Fibroblast of the aortic adventitia (primary cell): ENCODE results near the gene ERC1. TPM values are rescaled to one million over a fixed set of nuclear protein-coding genes. Genes with fewer than 3 reads are reported as not detected.

Experiments
- DNase-seq: peaks from one replicate; pipeline ENCODE4 v3.0.0-alpha.2; 2010; ENCODE audit warnings: low read depth
- H3K4me3 ChIP-seq: 2 replicates; pipeline ENCODE4 v1.5.1; 2011; ENCODE audit warnings: low read depth, mild to moderate bottlenecking, control low read depth, low read length, moderate library complexity
- CTCF ChIP-seq: IDR thresholded peaks from 2 replicates; pipeline ENCODE4 v1.5.1; 2011; ENCODE audit warnings: mild to moderate bottlenecking, low read length, control low read depth, inconsistent platforms; ENCODE audit not compliant: insufficient read depth
- total RNA-seq: library from RNA; depleted of rRNA; stranded (reverse); fragments of >200 nt; gene quantifications from 2 replicates; pipeline ENCODE4 v1.2.3, GENCODE V29; 2012; ENCODE audit warnings: low replicate concordance

The ERC1 gene
- total RNA-seq: 50.9 and 93.1 TPM in 2 replicates

DNA sequence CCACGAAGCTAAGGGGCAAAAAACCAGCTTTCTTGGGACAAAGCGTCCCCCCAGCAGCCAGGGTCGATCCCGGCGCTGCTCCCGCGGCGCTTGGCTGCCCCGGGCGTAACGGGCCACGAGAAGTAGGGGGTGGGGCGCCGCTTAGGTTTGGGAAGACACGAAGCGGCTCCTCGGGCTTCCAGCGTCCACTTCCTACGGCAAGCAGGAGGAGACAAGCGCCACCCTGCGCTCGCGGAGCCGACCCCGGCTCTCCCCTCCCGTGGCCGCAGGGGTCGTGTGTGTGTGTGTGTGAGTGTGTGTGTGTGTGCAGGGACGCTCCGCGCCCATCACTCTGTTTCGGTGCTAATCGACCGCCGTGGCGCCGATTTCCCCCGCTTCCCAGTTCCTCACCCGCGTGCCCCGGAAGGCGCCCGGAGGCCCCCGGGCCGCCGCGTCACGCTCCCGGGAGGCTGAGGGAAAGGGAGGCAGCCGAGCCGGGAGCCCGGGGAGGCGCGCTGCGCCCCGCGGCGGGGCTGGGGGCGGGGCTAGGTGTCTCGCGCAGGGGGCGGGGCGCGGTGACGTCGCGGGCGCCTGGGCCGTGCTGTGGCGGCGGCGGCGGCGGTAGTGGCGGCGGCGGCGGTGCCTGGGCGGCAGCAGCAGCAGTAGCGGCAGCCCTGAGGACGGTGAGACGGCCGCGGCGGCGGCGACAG lies at the start of gene ERC1:
Gene ERC1, plus strand, starts transcription at position 563 of the 689 bp plus-strand sequence. CDS start 36,681 bp downstream, outside the sequence.
- peak; percentile 88 for DNase-seq
- no peak for TF ChIP-seq CTCF
- H3K4me3 ChIP-seq: peak within 1 kb of the TSS; percentile 88

DNA sequence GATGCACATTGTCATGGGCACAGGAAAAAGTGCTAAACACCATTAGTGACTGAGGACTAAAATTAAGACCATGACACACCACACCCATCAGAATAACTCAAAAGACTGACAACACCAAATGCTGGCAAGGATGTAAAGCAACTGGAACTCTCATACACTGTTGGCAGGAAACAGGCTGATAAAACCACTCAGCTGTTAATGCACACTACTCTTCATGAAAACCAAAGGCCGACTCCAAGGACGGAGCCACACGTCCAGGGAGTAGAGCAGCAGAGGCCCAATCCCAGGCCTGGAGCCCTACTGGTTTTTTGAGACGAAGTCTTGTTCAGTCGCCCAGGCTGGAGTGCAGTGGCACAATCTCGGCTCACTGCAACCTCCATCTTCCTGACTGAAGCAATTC lies 48.0 kb upstream of the ERC1 start:
- no peak overlapping the region for H3K4me3 ChIP-seq
- DNase-seq: no peak
- TF ChIP-seq CTCF: no peak

DNA sequence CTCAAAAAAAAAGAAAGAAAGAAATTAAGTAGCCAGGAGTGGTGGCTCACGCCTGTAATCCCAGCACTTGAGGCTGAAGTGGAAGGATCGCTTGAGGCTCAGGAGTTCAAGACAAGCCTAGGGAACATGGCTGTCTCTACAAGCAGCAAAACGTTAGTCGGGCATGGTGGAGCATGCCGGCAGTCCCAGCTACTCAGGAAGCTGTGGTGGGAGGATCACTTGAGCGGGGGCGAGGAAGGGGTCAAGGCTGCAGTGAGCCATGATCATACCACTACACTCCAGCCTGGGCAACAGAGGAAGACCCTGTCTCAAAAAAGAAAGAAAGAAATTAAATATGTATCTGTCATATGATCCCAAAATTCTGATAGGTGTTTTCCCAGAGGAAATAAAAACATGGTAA lies 46.8 kb upstream of the ERC1 start:
- no peak overlapping the region for H3K4me3 ChIP-seq
- no peak for DNase-seq
- no peak for TF ChIP-seq CTCF

GRCh38 chr12:946212-946611 lies 44.8 kb upstream of the ERC1 start:
- H3K4me3 ChIP-seq: no peak overlapping the region
- DNase-seq: no peak
- TF ChIP-seq CTCF: no peak

DNA sequence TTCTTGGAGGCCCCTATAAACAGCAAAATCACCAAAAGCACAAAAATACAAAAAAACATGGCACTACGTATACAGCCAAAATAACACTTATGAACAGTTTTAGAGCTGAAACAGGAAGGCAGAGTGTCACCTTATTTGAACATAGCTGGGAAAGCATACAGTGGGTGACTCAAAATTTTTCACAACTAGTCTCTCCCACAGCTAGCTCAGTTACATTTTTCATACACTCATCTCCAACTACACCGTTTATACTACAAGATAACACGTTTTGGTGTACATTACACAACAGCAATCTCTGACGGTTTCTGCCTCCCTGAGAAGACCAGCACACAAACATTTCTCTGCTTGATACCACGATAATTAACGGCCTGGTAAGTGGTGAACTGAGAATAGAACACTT lies 44.4 kb upstream of the ERC1 start:
- no peak overlapping the region for H3K4me3 ChIP-seq
- no peak for TF ChIP-seq CTCF
- DNase-seq: peak; percentile 19

- no peak for DNase-seq
- TF ChIP-seq CTCF: no peak
- H3K4me3 ChIP-seq: peak overlapping the region; percentile 96
Measured at GRCh38 chr12:948238-948637, 42.8 kb upstream of the ERC1 start.
